Measurements from ENCODE around the gene SLC5A3.

Gene SLC5A3

DNA sequence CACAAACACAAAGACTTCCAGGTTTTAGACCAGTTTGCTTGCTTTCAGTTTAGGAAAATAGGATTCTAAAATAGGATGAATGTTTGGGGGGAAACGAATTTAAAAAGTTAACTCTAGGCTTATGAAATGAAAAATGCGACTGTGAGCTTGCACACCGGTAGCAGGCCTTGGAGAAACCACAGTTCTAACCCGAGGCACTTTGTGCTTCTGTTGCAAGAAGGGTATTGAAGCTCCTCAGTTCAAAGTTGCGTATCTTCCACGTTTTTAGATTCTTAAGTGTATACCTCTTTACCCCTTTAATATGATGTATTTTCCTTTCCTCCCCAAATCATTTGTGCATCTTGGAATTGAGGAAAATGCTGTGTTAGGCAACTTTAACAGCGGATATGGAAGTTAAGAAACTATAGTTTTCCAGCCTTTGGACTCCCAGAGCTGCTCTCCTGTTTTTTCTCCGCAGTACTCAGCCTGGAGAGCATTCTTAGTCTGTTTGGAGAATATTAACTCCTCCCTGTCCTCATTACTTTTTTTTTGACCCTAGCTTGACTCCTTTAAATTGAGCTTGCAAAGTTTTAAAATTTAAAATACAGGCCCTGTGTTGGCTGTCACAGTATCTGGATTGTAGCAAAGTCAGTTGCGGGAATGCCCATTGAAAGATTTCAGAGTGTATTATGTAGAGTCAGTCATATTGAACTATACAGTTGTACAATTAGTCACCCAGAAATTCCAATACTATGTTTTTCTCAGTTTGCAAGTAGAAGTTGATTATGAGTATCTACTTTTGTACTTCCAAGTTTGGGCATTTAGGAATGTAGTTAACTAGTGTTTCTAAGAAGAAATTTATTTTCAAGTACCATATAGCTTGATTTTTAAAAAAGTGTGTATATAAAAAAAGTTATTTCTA, 2.6 kb downstream of the SLC5A3 start:
- intact Hi-C loops (cut with micrococcal nuclease): loop anchor here (5.0 kb wide), 2 partner anchors 154 to 271 kb away; no protein-coding TSS in a partner anchor

DNA sequence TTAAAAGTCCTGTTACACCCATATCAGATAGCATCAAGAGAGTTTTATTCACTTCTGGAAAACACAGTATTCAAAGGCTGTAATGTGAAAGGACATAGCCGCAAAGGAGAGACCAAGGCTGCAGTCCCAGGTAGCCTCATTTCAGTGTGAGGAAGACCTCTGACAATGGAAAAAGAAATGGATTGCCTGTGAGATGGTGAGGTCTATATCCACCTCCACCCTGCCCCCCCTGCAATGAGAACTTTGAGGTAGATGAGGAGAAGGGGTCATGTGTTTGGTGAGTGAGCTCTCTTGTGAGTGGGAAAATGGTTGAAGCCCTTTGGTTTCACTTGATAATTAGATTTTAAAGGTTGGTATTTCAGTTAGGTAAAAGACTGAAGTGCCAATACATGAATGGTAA, 3.5 kb downstream of the SLC5A3 start:
- no peaks in the 10 kb centered on the region for H3K9me3 Mint-ChIP-seq

More for the DNA sequence above, 2.6 kb downstream of the SLC5A3 start:
- Mint-ChIP-seq H3K27ac (peak overlapping the region; percentile 91), H3K36me3 (ENCODE audit: low read depth) (peaks cover 68% of the 10 kb centered on the region), H3K9me3 (no peaks in the 10 kb centered on the region), H3K4me3 (peak overlapping the region; percentile 88), H3K4me1 (ENCODE audit: low read depth) (peaks cover 74% of the 10 kb centered on the region), H3K27me3 (no peaks in the 10 kb centered on the region)

DNA sequence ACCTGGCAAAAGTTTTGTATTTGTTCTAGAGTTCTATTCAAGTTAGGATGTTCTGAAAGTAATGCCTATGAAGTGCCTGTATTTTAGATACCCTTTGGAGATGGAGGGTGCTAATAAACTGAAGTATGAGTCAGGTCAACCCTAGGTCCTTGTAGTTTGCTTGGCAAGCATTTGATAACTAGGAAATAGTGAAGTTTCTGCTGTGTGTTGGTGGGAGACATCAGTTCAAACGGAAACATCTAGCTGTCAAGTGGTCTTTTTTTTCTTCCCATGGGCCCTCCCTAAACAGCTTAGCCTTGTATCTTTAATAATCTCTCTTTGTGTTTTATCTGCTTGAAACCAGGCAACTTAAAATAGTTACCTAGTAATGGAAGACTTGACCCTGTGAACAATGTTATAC, 4.5 kb downstream of the SLC5A3 start:
- Mint-ChIP-seq H3K27me3 (no peaks in the 10 kb centered on the region), H3K36me3 (ENCODE audit: low read depth) (peaks cover 87% of the 10 kb centered on the region), H3K27ac (peak overlapping the region; percentile 20), H3K4me1 (ENCODE audit: low read depth) (peaks cover 82% of the 10 kb centered on the region), H3K4me3 (peak overlapping the region; percentile 45), H3K9me3 (no peaks in the 10 kb centered on the region)
- intact Hi-C loops (cut with micrococcal nuclease): loop anchor here (5.0 kb wide), 2 partner anchors 156 to 269 kb away; no protein-coding TSS in a partner anchor

More for the DNA sequence above, 3.5 kb downstream of the SLC5A3 start:
- Mint-ChIP-seq H3K27me3 (no peaks in the 10 kb centered on the region), H3K27ac (peak overlapping the region; percentile 91), H3K4me1 (ENCODE audit: low read depth) (peaks cover 80% of the 10 kb centered on the region), H3K4me3 (peak overlapping the region; percentile 60), H3K36me3 (ENCODE audit: low read depth) (peaks cover 77% of the 10 kb centered on the region)
- intact Hi-C loops (cut with micrococcal nuclease): loop anchor here (5.0 kb wide), 2 partner anchors 155 to 270 kb away; no protein-coding TSS in a partner anchor

DNA sequence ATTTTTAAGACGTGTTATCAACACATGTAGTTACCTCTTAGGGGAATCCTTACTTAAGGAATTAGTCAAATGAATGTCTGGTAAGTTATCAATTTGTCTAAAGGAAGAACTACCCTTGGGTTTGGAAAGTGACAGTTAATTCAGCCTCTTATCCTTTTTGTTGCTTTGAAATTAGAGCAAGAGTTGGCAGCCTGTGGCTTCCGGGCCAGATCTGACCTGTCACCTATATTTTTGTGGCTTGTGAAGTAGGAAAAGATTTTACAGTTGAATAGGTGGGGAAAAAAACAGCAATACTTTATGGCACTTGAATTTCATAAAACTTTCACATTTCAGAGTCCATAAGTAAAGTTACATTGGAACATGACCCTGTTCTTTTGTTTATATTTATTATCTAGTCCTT, 5.5 kb downstream of the SLC5A3 start:
- Mint-ChIP-seq H3K27ac (no peak overlapping the region), H3K27me3 (no peaks in the 10 kb centered on the region), H3K4me1 (ENCODE audit: low read depth) (peaks cover 89% of the 10 kb centered on the region), H3K4me3 (peak overlapping the region; percentile 32), H3K9me3 (no peaks in the 10 kb centered on the region), H3K36me3 (ENCODE audit: low read depth) (peaks cover 95% of the 10 kb centered on the region)
- intact Hi-C loops (cut with micrococcal nuclease): loop anchor here (5.0 kb wide), 2 partner anchors 157 to 268 kb away; no protein-coding TSS in a partner anchor

DNA sequence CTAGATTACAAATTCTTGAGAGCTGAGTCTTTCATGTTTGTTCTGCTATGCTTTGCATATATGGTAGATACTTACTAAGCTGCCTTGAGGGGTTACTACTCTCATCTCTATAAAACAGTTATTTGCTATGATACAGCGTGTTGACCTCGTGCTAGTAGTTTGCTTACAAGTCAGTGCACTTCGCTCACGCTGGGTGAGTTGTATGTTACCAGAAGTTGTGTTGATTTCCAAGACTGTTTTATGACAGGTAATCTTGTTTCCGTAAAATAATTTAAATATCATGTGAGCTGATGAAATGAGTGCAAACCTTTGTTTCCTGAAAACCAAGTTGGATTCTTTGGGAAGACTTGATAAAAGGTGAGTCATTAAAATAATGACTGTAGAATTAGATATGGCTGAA, 7.3 kb downstream of the SLC5A3 start:
- intact Hi-C loops (cut with micrococcal nuclease): no loop called here
- Mint-ChIP-seq H3K27ac (no peak overlapping the region), H3K4me1 (ENCODE audit: low read depth) (peaks cover 80% of the 10 kb centered on the region), H3K4me3 (no peak overlapping the region), H3K9me3 (no peaks in the 10 kb centered on the region), H3K27me3 (no peaks in the 10 kb centered on the region), H3K36me3 (ENCODE audit: low read depth) (peaks cover 77% of the 10 kb centered on the region)

DNA sequence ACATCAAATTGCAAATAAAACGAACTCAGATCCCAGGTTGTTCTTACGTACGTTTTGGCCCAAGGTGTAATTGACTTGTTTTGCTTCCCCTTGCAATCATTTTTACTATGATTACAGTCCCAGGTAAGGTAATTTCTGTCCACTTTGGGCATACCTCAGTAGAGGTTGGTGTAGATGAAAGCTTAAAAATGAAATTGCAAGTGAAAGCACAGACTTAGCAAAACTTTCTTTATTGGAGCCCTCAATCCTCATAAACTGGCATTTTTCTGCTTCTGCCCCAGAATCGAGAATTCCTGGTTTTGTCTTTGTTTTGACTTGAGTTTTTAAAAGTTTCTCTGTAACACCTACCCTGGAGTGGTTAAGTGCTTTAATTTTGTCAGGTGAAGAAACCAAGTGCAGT, 9.4 kb downstream of the SLC5A3 start:
- Mint-ChIP-seq H3K4me3 (no peak overlapping the region), H3K27ac (no peak overlapping the region), H3K9me3 (no peaks in the 10 kb centered on the region)

DNA sequence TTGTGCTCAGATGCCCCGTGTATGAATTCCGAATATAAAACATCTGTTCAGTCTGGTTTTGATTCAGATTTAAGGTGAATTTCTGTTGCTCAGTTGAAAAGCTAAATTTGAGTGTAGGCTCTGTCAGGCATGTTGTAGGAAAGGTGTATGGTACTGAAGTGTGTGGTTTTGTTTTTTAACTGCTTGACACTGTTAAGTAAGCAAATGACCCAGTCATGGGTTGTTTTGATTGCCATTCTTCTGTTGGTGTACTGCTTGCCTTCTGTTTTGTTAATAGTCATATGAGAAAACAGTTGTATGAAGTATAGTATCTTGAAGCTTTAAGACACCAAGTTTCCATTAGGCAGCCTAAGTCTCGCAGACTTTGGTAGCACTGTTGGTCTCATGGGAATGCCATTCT, 10.0 kb downstream of the SLC5A3 start:
- H3K27me3 Mint-ChIP-seq: no peaks in the 10 kb centered on the region
- peaks cover 53% of the 10 kb centered on the region for H3K36me3 Mint-ChIP-seq (ENCODE audit: low read depth)
- intact Hi-C loops (cut with micrococcal nuclease): no loop called here
- no peak overlapping the region for H3K27ac Mint-ChIP-seq
- H3K4me3 Mint-ChIP-seq: no peak overlapping the region
- H3K9me3 Mint-ChIP-seq: no peaks in the 10 kb centered on the region
- H3K4me1 Mint-ChIP-seq (ENCODE audit: low read depth): peaks cover 59% of the 10 kb centered on the region

More for the DNA sequence above, 9.4 kb downstream of the SLC5A3 start:
- H3K4me1 Mint-ChIP-seq (ENCODE audit: low read depth): peaks cover 63% of the 10 kb centered on the region
- intact Hi-C loops (cut with micrococcal nuclease): no loop called here
- no peaks in the 10 kb centered on the region for H3K27me3 Mint-ChIP-seq
- peaks cover 59% of the 10 kb centered on the region for H3K36me3 Mint-ChIP-seq (ENCODE audit: low read depth)

- intact Hi-C loops (cut with micrococcal nuclease): no loop called here
- Mint-ChIP-seq H3K9me3 (no peaks in the 10 kb centered on the region), H3K4me1 (ENCODE audit: low read depth) (peaks cover 55% of the 10 kb centered on the region), H3K27ac (no peak overlapping the region), H3K36me3 (ENCODE audit: low read depth) (peaks cover 35% of the 10 kb centered on the region), H3K27me3 (no peaks in the 10 kb centered on the region), H3K4me3 (no peak overlapping the region)
These were observed 11.8 kb downstream of the SLC5A3 start for GRCh38 chr21:34085129-34085528.

GRCh38 chr21:34086887-34087306, 13.5 kb downstream of the SLC5A3 start:
- no peak overlapping the region for H3K27ac Mint-ChIP-seq
- intact Hi-C loops (cut with micrococcal nuclease): no loop called here
- no peaks in the 10 kb centered on the region for H3K9me3 Mint-ChIP-seq
- H3K4me1 Mint-ChIP-seq (ENCODE audit: low read depth): peaks cover 43% of the 10 kb centered on the region
- H3K4me3 Mint-ChIP-seq: no peak overlapping the region
- no peaks in the 10 kb centered on the region for H3K27me3 Mint-ChIP-seq
- H3K36me3 Mint-ChIP-seq (ENCODE audit: low read depth): peaks cover 18% of the 10 kb centered on the region

DNA sequence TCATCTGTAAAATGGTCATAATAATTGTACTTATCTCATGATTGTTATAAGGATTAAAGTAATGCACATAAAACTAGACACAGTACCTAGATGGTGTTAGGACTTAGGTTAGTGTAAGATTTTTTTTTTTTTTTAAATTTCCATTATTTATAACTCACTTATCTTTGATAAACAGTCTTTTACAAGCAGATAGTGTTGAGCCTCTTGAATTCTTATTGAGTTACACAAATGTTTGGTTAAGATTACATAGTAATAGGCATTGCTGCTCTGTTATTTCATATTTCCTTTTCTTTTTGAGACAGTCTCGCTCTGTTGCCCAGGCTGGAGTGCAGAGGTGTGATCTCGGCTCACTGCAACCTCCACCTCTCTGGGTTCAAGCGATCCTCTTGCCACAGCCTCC, 15.4 kb downstream of the SLC5A3 start:
- H3K27ac Mint-ChIP-seq: no peak overlapping the region
- peaks cover 8% of the 10 kb centered on the region for H3K36me3 Mint-ChIP-seq (ENCODE audit: low read depth)
- no peaks in the 10 kb centered on the region for H3K9me3 Mint-ChIP-seq
- intact Hi-C loops (cut with micrococcal nuclease): no loop called here
- H3K4me3 Mint-ChIP-seq: no peak overlapping the region
- peaks cover 31% of the 10 kb centered on the region for H3K4me1 Mint-ChIP-seq (ENCODE audit: low read depth)
- no peaks in the 10 kb centered on the region for H3K27me3 Mint-ChIP-seq

DNA sequence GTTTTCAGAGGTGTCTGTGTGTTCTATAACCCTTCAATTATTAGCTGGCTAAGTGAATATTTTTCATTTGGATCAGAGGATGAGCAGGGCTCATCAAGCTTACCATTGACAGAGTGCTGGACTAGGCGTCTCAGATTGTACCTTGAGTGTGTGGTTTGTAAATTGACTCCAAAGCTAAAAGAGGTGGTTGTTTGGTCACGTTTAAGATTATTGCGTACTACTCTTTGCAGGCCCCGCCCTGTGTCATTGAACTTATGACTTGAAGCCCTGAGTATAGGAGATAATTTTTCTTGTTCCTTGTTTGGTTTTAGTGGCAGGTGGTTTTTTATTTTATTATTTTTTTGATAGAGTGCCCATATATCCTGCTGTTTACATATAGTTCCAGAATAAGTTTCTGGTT, 17.7 kb downstream of the SLC5A3 start:
- intact Hi-C loops (cut with micrococcal nuclease): no loop called here
- Mint-ChIP-seq H3K27ac (no peak overlapping the region), H3K4me1 (ENCODE audit: low read depth) (peaks cover 33% of the 10 kb centered on the region), H3K9me3 (no peaks in the 10 kb centered on the region), H3K27me3 (no peaks in the 10 kb centered on the region), H3K36me3 (ENCODE audit: low read depth) (peaks cover 31% of the 10 kb centered on the region), H3K4me3 (no peak overlapping the region)

GRCh38 chr21:34091607-34092006, 18.2 kb downstream of the SLC5A3 start:
- peaks cover 37% of the 10 kb centered on the region for H3K36me3 Mint-ChIP-seq (ENCODE audit: low read depth)
- intact Hi-C loops (cut with micrococcal nuclease): no loop called here

DNA sequence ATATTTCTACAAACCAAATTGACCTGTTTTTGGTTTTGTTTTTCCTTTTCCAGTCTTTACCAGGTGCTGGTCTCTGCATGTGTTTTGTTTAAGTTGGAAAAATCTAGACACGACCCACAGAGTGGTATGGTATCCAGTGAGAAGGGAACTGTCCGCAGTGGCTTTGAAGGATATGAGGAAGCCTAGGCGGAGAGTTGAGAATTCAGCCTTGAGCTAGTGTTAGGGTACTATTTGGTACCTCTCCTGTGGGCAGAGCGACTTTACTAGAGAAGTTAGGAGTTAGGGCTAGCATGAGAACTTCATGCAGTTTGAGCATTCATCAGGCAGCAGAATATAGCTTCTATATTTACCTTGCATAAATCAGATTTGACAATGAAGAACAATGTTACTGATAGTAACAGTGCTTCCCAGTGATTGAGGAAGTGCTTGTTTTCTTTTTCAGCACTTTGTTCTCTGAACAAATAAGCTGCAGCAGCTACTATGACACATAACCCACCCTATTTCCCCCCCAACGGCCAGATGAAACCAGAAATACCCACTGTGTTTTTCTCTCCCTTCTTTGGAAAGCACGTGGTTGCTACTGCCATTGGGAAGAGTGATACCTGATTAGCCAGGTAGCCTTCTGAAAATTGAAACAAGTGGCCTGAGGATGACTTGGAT, 19.0 kb downstream of the SLC5A3 start:
- H3K27me3 Mint-ChIP-seq: no peaks in the 10 kb centered on the region
- peaks cover 47% of the 10 kb centered on the region for H3K4me1 Mint-ChIP-seq (ENCODE audit: low read depth)
- no peak overlapping the region for H3K27ac Mint-ChIP-seq
- intact Hi-C loops (cut with micrococcal nuclease): no loop called here
- H3K4me3 Mint-ChIP-seq: no peak overlapping the region
- no peaks in the 10 kb centered on the region for H3K9me3 Mint-ChIP-seq
- H3K36me3 Mint-ChIP-seq (ENCODE audit: low read depth): peaks cover 44% of the 10 kb centered on the region

More at GRCh38 chr21:34091607-34092006, 18.2 kb downstream of the SLC5A3 start:
- H3K4me3 Mint-ChIP-seq: no peak overlapping the region
- peaks cover 39% of the 10 kb centered on the region for H3K4me1 Mint-ChIP-seq (ENCODE audit: low read depth)
- H3K9me3 Mint-ChIP-seq: no peaks in the 10 kb centered on the region
- H3K27ac Mint-ChIP-seq: no peak overlapping the region
- no peaks in the 10 kb centered on the region for H3K27me3 Mint-ChIP-seq

DNA sequence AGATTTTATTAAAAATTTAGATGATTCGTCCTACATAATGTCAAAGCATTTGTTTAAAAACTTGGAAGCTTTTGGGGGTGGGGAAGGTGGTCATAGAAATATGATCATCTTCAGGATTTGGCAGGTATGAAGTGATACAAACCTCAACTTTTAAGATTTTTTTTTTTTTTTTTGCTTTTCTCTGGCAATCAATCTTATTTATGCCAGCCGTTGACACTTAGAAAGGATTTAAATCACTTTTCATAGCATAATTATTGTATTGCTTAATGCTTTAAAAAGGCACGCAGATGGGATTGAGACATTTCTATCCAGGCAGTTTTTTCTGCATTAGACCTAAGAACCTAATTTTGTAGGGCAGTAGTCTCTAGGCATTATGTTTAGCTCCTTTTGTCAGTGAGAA, 19.7 kb downstream of the SLC5A3 start:
- intact Hi-C loops (cut with micrococcal nuclease): no loop called here
- peaks cover 51% of the 10 kb centered on the region for H3K36me3 Mint-ChIP-seq (ENCODE audit: low read depth)
- H3K27me3 Mint-ChIP-seq: no peaks in the 10 kb centered on the region
- no peaks in the 10 kb centered on the region for H3K9me3 Mint-ChIP-seq
- no peak overlapping the region for H3K27ac Mint-ChIP-seq
- H3K4me3 Mint-ChIP-seq: no peak overlapping the region
- H3K4me1 Mint-ChIP-seq (ENCODE audit: low read depth): peaks cover 48% of the 10 kb centered on the region
